Measurements from ENCODE around the gene NYNRIN.
A peak's percentile ranks its signal among the peaks of the same experiment; 100 is the strongest.

Gene NYNRIN

GRCh38 chr14:24399999-24400718 is 1.4 kb downstream of the NYNRIN start:
- TF ChIP-seq CTCF (IDR thresholded peaks at IDR 0.05; ENCODE audit: low read depth, low read length) = no peak
- H3K4me3 ChIP-seq (replicated peaks in 1 of 2; ENCODE audit: low read depth in 2 of 2, low read length in 2 of 2) = peak overlapping the region; percentile 62 to 68
- DNase-seq (ENCODE audit: low read depth in 2 of 2) = no peak

- H3K4me3 ChIP-seq (replicated peaks in 1 of 2; ENCODE audit: low read depth in 2 of 2, low read length in 2 of 2) = no peak overlapping the region
- no peak for DNase-seq (ENCODE audit: low read depth in 2 of 2)
- no peak for TF ChIP-seq CTCF (IDR thresholded peaks at IDR 0.05; ENCODE audit: low read depth, low read length)
Measured at GRCh38 chr14:24401810-24402702, 3.3 kb downstream of the NYNRIN start.

GRCh38 chr14:24403294-24403998 is 4.6 kb downstream of the NYNRIN start:
- peak; percentile 45 to 57 for DNase-seq (ENCODE audit: low read depth in 2 of 2)

GRCh38 chr14:24404814-24405213 is 6.0 kb downstream of the NYNRIN start:
- no peak for TF ChIP-seq CTCF (IDR thresholded peaks at IDR 0.05; ENCODE audit: low read depth, low read length)
- no peak overlapping the region for H3K4me3 ChIP-seq (replicated peaks in 1 of 2; ENCODE audit: low read depth in 2 of 2, low read length in 2 of 2)
- no peak for DNase-seq (ENCODE audit: low read depth in 2 of 2)

More at GRCh38 chr14:24403294-24403998, 4.6 kb downstream of the NYNRIN start:
- TF ChIP-seq CTCF (IDR thresholded peaks at IDR 0.05; ENCODE audit: low read depth, low read length) = no peak
- H3K4me3 ChIP-seq (replicated peaks in 1 of 2; ENCODE audit: low read depth in 2 of 2, low read length in 2 of 2) = no peak overlapping the region

- DNase-seq (ENCODE audit: low read depth in 2 of 2) = no peak
- no peak for TF ChIP-seq CTCF (IDR thresholded peaks at IDR 0.05; ENCODE audit: low read depth, low read length)
- no peak overlapping the region for H3K4me3 ChIP-seq (replicated peaks in 1 of 2; ENCODE audit: low read depth in 2 of 2, low read length in 2 of 2)
Measured at GRCh38 chr14:24406416-24406815, 7.6 kb downstream of the NYNRIN start.

- no peak for DNase-seq (ENCODE audit: low read depth in 2 of 2)
- no peak for TF ChIP-seq CTCF (IDR thresholded peaks at IDR 0.05; ENCODE audit: low read depth, low read length)
- H3K4me3 ChIP-seq (replicated peaks in 1 of 2; ENCODE audit: low read depth in 2 of 2, low read length in 2 of 2) = no peak overlapping the region
Measured at GRCh38 chr14:24407608-24408325, 9.0 kb downstream of the NYNRIN start.
